Measurements from ENCODE around the gene ACSS3.
"Not testable (repeated sequence)": the region's sequence is repeated elsewhere in the genome, so short reads cannot be mapped to it uniquely, and the experiment has no call there.

ACSS3 gene, protein sequence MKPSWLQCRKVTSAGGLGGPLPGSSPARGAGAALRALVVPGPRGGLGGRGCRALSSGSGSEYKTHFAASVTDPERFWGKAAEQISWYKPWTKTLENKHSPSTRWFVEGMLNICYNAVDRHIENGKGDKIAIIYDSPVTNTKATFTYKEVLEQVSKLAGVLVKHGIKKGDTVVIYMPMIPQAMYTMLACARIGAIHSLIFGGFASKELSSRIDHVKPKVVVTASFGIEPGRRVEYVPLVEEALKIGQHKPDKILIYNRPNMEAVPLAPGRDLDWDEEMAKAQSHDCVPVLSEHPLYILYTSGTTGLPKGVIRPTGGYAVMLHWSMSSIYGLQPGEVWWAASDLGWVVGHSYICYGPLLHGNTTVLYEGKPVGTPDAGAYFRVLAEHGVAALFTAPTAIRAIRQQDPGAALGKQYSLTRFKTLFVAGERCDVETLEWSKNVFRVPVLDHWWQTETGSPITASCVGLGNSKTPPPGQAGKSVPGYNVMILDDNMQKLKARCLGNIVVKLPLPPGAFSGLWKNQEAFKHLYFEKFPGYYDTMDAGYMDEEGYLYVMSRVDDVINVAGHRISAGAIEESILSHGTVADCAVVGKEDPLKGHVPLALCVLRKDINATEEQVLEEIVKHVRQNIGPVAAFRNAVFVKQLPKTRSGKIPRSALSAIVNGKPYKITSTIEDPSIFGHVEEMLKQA

DNA sequence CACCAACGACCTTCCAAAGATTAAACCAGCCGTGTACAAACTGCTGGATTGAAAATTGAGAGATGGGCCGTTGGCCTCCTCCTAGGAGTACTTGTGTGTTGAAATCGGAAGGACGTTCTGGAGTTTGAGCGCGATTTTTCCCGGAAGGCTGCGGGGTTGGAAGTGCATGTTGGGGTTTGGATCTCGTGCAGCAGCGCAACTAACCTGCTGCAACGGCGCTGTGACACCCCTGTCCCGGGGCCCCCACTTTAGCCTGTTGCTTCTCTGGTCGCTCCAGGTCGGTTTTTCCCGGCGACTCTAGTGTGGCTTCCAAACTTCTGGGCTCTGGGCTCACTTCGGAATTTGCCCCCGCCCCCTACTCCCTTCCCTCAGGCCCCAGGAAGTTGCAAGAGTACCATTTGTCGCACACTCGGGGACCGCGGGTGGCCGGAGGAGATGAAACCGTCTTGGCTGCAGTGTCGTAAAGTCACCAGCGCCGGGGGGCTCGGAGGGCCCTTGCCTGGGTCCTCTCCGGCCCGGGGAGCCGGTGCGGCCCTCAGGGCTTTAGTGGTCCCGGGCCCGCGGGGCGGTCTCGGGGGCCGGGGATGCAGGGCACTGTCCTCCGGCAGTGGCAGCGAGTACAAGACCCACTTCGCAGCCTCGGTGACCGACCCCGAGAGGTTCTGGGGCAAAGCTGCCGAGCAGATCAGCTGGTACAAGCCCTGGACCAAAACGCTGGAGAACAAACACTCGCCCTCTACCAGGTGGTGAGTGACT, at the start of gene ACSS3:
ACSS3 (plus strand) TSS at position 394 of the 756 bp plus-strand sequence; CDS start at position 436, 42 bp downstream.
- DNase-seq (ENCODE audit: low spot score): no peak

DNA sequence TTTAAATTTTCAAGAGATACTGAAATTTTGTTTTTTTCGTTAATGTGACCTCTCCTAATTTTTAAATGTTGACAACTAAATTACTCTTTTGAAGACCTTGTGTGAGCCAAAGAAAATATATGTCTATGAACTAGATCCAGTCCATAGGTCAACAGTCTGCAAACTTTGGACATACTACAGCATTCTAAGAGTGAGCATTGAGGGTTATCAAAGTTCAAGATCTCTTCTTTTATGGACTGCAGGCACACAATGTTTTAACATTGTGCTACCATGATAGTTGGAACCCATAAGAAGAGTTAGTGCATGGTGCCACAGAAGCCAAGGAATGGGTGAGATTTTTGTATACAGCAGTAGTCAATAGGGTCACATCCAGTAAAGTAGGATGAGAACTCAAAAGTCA, 43.0 kb upstream of the ACSS3 start:
- DNase-seq (ENCODE audit: low spot score): no peak

DNA sequence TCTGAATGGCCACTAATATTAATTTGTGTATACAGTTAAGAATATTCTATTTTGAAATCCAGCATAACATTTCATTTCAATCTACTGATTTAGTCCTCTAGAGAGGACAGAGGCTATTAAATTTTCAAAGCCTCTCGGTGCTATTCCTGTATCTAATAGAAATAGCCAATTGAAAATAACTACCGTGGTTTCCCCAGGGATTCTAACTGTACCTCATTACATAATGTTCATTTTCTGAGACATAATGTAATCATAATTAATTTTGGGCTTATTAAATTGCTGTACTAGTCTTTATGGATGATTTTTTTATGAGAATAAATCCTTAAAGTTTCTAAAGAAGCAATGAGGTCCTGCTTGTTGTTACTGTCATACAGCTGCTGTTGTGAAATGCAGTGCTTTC, 38.6 kb upstream of the ACSS3 start:
- no peak for DNase-seq (ENCODE audit: low spot score)

DNA sequence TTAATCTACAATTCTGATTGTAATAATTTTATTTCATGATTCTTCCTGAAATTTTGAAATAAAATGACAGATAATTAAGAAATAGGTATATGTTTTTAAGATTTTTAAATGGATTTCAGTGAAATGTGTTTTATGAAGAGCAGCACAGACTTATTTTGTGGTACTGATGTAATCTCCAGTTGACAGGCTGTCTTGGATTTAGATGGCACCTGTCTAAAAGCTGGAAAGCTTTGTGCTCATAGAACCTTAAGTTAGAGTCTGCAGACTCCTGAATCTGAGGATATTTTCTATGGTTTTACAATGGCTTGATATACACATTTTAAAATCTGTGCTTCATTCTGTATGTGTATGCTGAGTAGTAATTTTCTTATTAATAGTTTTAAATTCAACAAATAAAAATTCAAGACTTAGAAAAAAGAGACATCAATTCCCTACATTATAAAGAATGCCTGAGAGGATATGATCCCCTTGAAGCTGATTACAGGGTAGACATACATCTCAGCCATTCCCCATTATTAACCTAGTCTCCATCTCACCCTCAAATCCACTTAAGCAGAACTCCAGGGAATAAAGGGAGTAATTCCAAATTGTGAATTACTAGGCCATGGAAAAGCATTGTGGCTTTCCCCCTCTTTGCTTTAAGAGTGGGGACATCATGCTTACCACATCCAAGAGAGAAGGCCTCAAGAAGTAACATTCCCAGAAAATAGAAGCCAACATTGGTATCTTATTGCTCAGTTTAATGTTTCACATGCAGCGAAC, 33.7 kb upstream of the ACSS3 start:
- no peak for DNase-seq (ENCODE audit: low spot score)

DNA sequence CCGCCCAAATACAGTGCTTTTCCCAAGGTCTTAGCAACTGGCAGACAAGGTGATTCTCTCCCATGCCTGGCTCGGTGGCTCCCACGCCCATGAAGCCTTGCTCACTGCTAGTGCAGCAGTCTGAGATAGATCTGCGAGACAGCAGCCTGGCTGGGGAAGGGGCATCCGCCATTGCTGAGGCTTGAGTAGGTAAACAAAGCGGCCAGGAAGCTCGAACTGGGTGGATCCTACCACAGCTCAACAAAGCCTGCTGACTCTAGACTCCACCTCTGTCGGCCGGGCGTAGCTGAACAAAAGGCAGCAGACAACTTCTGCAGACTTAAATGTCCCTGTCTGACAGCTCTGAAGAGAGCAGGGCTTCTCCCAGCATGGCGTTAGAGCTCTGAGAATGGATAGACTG, 12.9 kb upstream of the ACSS3 start:
- not testable (repeated sequence) for DNase-seq (ENCODE audit: low spot score)

DNA sequence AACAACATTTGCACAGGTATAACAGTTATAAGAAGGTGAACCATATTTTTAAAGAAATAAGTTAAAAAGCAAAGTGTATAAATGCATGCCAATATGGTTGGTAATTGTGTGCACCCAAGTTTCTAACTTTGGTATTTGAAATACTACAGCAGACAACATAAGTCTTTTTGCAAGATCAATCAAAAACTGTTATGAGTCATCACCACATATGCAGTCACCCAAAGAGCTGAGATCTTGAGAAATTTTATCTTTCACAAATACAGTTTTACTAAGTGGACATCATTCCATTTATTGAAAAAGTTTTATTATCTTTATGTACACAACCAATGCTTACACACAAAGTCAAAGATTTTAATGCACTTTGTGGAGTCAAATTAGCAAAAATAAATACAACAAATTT, 7.0 kb upstream of the ACSS3 start:
- no peak for DNase-seq (ENCODE audit: low spot score)

DNA sequence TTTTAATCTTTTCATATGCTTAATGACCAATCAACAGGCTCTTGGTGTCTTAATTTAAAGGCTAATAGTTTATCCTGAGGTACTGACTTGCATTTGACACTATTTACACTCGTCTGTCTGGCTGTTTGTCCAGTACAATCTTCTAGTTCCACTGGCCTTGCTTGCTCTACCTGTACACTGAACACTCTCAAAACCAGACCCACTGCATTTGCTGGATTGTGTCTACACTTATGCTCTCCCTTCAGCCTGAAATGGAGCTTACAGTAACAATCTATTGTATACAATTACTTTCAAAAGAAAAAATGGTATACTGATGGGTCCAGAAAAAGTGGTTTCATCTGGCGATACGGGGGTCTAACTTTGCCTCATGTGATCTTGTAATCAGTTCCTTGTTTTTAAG, 2.3 kb upstream of the ACSS3 start:
- DNase-seq (ENCODE audit: low spot score): no peak

DNA sequence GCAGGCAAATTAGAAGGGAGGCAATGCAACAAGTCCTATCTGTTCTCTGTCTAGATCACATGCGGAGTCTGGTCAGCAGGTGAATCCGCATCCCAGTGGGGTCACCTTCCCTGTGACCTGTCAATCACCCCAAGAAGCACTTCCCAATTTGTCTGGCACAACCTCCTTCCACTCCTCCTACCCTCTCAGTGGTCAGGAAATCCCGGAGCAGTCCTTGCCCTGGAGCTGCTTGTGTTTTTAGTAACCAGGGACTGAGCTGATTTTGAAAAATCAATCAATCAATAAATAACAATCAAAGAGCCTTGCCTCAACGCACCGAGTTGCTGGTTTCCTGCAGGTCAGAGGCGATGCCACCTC, 572 bp upstream of the ACSS3 start:
- DNase-seq (ENCODE audit: low spot score): no peak

DNA sequence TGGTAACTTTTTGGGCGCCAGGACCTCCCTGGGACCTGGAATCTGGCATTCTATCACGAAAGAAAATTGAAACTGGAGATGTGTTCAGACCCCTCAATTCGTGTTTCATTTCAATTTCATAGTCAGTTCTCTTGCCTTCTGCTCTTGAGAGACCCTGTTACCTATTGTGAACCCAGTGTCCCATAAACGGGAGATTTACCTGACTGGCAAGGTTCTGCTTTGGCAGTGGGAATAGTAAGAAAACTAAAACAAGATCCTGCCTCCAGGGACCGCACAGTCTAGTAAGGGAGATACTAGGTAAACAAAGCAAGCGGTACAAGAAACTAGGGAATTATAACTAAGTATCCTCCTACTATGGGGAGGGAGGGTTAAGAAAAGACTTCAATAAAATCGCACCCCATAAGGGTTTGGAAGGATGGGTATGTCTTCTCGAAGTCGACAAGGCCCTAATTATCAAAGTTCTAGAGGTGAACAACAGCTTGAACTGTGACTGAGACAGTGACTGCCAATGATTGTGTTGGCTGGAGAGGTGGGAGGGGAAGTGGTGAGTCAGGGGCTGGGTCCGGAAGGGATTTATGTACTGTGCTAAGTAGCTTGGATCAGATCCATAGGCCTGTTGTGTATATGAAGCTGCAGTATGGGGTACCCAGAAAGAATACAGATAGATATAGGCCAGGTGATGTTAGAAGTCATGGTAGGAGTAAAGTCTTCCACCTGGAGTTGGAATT, 754 bp downstream of the ACSS3 start:
- peak; percentile 63 for DNase-seq (ENCODE audit: low spot score)

DNA sequence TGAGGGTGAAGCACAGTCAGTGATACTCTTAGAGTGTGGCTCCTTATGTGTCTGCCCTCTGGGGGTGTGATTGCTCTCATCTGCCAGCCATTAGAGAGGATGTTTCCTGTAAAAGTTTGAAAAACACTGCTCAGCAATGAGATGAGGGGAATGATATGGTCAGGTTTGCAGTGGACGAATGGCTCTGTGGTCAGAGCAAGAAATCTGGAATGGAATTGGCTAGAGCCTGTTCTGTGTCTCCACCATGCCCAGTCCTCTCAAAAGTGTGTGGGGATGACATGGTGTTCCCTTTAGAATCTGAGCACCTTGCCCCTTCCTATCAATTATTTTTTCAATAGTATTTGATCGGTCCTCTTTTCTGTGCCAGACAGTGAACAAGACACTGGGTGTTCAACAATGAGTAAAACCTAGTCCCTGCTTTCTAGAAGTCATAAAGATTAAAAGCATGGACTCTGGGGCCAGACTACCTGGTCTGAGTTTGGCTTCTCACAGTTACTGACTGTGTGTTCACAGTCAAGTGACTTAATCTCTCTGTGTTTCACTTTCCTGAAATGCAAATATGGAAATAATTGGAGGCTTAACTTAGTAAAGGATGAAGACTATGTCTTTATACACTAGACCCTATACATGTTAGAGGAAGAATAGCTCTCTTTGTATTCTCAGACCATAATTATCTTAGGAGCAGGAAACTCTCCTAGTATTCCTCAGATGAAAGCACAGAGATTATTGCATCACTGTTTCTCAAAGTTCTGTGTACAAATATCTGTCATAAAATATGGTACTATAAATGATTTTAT, 1.6 kb downstream of the ACSS3 start:
- DNase-seq (ENCODE audit: low spot score): peak; percentile 83

DNA sequence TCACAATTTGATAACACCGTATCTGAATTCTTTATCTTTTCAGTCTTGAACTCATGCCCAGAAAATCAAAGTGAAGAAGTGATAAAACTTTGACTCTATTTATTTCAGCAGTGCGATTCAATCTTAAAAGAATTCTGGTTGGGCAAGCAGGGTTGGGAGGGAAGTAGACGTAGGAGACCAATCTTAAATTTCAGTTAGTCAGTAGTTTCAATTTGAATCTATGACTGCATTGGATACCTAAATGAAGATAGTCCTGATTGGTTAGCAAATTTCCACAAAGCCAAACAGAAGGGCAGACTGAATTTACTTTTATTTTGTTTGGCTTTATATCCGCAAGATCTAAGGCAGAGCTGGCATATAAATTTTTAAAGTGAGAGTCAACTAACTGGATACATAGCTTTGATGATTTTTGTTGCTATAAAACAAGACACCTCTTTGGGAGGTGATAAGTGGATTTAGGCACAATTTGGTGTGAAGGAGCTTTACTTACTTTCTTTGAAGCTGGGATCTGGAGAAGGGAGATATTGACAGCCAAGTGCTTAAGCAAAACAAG, 2.6 kb downstream of the ACSS3 start:
- DNase-seq (ENCODE audit: low spot score): no peak

DNA sequence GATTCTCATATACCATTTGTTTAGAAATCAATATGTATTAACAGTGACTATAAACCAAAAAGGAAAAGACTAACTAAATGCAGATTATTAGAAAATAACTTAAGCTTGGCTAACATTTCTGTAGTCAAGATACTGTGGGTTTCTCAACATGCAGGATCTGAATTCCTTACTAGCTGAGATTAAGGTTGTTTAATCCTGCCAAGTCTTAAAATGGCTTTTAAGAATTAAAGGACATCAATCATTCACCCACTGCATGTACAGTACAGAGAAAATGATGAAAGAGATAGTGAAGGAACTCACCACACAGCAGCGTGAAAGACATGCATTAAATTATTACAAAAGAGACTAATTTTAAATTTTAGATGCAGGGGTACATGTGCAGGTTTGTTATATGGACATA, 3.8 kb downstream of the ACSS3 start:
- DNase-seq (ENCODE audit: low spot score): no peak

DNA sequence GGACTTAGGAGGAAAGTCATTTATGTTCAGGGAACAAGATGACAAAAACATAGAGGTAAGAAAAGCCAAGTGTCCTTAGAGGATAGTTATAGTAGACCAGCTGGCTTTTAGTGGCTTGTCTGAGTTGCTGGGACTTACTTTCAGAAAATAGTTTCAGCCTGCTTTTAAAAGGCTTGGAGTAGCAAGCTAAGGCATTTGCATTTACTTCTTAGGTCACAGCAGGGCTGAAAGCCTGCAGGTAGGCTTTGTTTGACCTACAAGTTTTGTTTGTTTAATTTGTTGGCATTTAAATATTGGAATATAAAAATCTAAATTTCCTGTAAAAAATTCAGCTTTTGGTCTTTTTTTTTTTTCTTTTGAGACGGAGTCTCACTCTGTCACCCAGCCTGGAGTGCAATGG, 5.1 kb downstream of the ACSS3 start:
- no peak for DNase-seq (ENCODE audit: low spot score)

DNA sequence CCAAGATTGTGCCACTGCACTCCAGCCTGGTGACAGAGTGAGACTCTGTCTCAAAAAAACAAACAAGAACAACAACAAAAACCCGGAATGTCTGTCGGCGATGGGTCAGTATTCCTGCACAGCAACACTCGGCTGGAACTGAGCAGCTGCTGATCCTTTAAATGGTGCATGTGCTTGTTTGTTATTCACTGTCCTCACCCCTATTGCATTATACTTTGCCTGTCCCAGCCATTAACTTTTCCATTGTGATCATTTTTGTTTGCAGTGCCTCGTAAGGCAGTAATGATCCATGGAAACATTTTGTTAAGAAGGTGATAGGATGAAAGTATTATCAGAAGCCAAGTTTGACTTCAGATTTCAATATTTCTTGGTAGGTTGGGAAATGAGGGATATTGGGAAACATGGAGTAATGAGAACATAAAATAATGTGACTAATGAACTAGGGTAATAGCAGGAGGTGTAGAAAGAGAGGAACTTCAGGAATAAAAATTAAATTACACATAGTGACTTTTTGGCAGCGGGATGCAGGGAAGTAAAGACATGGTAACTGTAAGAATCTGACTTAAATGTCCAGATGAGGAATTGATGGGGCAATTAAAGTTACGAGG, 6.1 kb downstream of the ACSS3 start:
- DNase-seq (ENCODE audit: low spot score): no peak

DNA sequence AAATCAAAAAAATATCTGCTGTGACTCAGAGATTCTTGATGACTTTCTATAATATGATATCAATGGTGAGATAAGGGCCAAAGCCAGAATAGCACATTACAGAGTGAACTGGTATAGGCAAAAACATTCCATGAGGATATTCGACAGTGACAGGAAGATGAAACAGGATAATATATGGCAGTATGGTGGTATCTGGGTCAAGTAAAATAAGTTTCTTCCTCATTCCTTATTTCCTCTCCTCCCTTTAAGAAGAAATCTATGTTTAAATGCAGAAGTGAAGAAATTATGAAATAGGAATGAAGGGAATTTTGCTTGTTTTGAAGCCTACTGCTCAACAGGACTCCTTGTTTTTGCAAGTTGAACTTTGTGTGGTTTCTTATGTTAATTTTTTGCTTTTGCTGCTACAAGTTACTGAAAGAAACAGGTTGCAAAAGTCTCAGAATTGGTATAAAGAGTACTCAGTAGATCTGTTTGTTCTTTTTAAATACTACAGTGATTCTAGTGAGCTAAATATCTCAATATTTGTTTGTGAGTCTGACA, 7.0 kb downstream of the ACSS3 start:
- no peak for DNase-seq (ENCODE audit: low spot score)

DNA sequence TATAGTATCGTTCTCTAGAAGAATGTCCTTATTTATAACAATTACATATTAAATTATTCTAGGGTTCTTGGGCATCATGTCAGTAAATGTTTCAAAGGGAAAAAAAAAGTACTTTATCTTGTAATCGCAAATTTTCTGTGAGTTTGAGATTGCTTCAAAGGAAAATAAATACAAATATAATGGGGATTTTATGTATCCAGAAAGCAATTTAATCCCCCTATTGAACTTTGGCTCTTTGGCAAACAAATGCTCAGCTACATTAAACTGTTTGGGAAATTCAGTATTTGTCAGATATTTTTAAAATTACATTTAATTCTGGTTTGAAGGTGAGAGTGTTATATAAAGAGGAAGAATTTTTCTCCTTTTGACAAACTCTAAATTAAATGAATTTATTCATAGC, 8.0 kb downstream of the ACSS3 start:
- DNase-seq (ENCODE audit: low spot score): no peak

DNA sequence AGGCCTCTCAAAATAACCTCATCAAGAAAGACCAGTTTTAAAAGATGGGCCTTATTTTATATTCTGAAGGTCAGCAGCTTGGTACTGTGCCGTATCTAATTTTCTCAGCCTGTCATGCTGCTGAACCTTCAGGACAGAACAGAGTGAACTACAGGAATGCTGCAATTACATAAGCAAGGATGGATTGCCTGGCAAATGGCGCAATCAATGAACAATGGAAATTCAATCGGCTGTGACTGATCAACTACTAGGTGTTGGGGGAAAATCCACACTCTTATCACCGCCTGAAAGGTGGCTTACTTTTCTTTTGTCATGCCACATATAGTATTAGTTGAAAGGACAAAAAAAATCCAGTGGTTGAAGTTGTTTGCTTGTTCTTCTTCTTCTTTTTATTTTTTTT, 8.5 kb downstream of the ACSS3 start:
- no peak for DNase-seq (ENCODE audit: low spot score)

DNA sequence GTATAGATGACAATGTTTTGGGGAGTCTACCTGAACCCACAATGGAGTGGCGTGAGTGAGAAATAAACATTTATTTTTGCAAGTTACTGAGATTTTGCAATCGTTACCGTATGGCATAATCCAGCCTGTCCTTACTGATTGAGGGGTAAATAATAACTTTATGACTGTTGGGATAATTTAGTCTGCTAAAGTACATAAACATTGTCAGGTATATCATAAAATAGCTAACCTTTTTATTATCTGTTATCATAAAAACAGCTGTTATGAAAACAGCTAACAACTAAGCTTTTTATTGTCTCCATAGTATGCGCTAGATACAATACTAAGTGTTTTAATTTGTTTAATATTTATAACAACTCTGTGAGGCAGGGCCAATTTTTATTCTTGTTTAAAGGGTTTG, 10.3 kb downstream of the ACSS3 start:
- no peak for DNase-seq (ENCODE audit: low spot score)

DNA sequence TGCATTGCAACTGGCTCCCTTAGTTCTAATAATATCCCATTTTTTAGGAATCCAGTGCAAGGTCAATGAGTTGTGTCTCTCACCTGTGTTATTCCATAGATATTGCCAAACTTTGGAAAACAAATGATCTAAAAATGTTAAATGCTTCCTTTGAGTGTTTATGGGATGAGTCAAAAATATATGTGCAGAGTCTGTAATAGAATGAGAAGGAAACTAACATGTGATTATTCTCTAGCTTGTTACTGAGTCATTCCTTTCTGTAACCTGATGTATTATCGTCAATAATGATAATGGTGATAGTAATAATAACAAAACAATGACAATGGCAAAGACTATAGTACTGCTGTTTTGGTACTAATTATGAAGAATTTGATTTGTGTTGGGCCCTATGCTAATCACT, 11.5 kb downstream of the ACSS3 start:
- no peak for DNase-seq (ENCODE audit: low spot score)

DNA sequence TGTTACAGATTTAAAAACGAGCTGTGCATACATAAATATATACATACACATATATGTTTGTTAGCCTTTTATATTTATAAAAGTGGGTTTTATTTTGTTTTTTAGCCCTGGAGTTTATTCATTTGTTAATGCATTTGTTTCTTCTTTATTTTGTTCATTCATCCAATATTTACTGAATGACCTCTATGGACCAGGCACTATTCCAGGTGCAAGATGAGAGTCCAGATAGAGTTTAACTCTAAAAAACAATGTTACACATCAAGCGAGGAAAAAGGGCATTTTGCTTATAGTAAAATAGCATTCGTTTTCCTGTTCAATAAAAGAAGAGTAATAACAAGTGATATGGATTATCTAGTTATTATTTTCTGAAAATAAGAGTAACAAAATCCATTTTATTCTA, 14.2 kb downstream of the ACSS3 start:
- DNase-seq (ENCODE audit: low spot score): no peak

Measured in COLO829 (cell line).